ENCODE results near the gene EXD1. TPM values are rescaled to one million over a fixed set of nuclear protein-coding genes. Genes with fewer than 3 reads are reported as not detected.
"Not testable (repeated sequence)": the region's sequence is repeated elsewhere in the genome, so short reads cannot be mapped to it uniquely, and the experiment has no call there.

Gene EXD1
- total RNA-seq, 1 donor from 2014 or later: not detected

GRCh38 chr15:41235228-41235627 lies 4.7 kb upstream of the EXD1 start:
- DNase-seq; intact Hi-C loops (cut with DNase I); ATAC-seq (ENCODE audit: poor library complexity): not testable (repeated sequence)

GRCh38 chr15:41233367-41233771 lies 2.8 kb upstream of the EXD1 start:
- no peak for ATAC-seq (ENCODE audit: poor library complexity)
- no peak for DNase-seq
- intact Hi-C loops (cut with DNase I): loop anchor here (5.0 kb wide), 1 partner anchor 49 kb away; no protein-coding TSS in a partner anchor

- ATAC-seq (ENCODE audit: poor library complexity) (peak; percentile 64), DNase-seq (no peak)
- intact Hi-C loops (cut with DNase I): loop anchor here (5.0 kb wide), 1 partner anchor 51 kb away; no protein-coding TSS in a partner anchor
Measured at GRCh38 chr15:41231422-41232226, 1.1 kb upstream of the EXD1 start.

GRCh38 chr15:41230345-41230649 lies 260 bp downstream of the EXD1 start:
- DNase-seq: no peak
- intact Hi-C loops (cut with DNase I): loop anchor here (5.0 kb wide), 1 partner anchor 52 kb away; no protein-coding TSS in a partner anchor
- no peak for ATAC-seq (ENCODE audit: poor library complexity)

- no peak for DNase-seq
- ATAC-seq (ENCODE audit: poor library complexity): no peak
- intact Hi-C loops (cut with DNase I): no loop called here
Measured at GRCh38 chr15:41219381-41219780, 11.2 kb downstream of the EXD1 start.

GRCh38 chr15:41218851-41219250 lies 11.7 kb downstream of the EXD1 start:
- no peak for ATAC-seq (ENCODE audit: poor library complexity)
- intact Hi-C loops (cut with DNase I): no loop called here
- no peak for DNase-seq

- no peak for DNase-seq
- intact Hi-C loops (cut with DNase I): no loop called here
- ATAC-seq (ENCODE audit: poor library complexity): no peak
Measured at GRCh38 chr15:41215708-41216107, 14.8 kb downstream of the EXD1 start.

GRCh38 chr15:41207687-41208448 lies 22.7 kb downstream of the EXD1 start:
- DNase-seq: no peak
- no peak for ATAC-seq (ENCODE audit: poor library complexity)
- intact Hi-C loops (cut with DNase I): no loop called here

- DNase-seq (no peak), ATAC-seq (ENCODE audit: poor library complexity) (no peak)
- intact Hi-C loops (cut with DNase I): no loop called here
Measured at GRCh38 chr15:41205315-41205714, 25.2 kb downstream of the EXD1 start.

- DNase-seq (no peak), ATAC-seq (ENCODE audit: poor library complexity) (no peak)
- intact Hi-C loops (cut with DNase I): no loop called here
Measured at GRCh38 chr15:41203395-41203794, 27.2 kb downstream of the EXD1 start.

GRCh38 chr15:41199470-41199869 lies 31.1 kb downstream of the EXD1 start:
- intact Hi-C loops (cut with DNase I): no loop called here
- DNase-seq: no peak
- no peak for ATAC-seq (ENCODE audit: poor library complexity)

- intact Hi-C loops (cut with DNase I): no loop called here
- ATAC-seq (ENCODE audit: poor library complexity) (no peak), DNase-seq (no peak)
Measured at GRCh38 chr15:41194444-41194843, 36.1 kb downstream of the EXD1 start.

- intact Hi-C loops (cut with DNase I): loop anchor here (10.0 kb wide), 1 partner anchor 329 kb away; no protein-coding TSS in a partner anchor
- ATAC-seq (ENCODE audit: poor library complexity) (no peak), DNase-seq (no peak)
Measured at GRCh38 chr15:41183581-41183980, 47.0 kb downstream of the EXD1 start.

- intact Hi-C loops (cut with DNase I): loop anchor here (10.0 kb wide), 1 partner anchor 327 kb away; no protein-coding TSS in a partner anchor
- no peak for ATAC-seq (ENCODE audit: poor library complexity)
Measured at GRCh38 chr15:41182266-41182665, 48.3 kb downstream of the EXD1 start.

GRCh38 chr15:41180206-41180789 lies 50.3 kb downstream of the EXD1 start:
- DNase-seq: no peak
- intact Hi-C loops (cut with DNase I): loop anchor here (10.0 kb wide), 1 partner anchor 325 kb away; no protein-coding TSS in a partner anchor

More at GRCh38 chr15:41182266-41182665, 48.3 kb downstream of the EXD1 start:
- DNase-seq: no peak

GRCh38 chr15:41169781-41170180 lies 60.8 kb downstream of the EXD1 start:
- DNase-seq: no peak
- no peak for ATAC-seq (ENCODE audit: poor library complexity)
- intact Hi-C loops (cut with DNase I): no loop called here

More at GRCh38 chr15:41180206-41180789, 50.3 kb downstream of the EXD1 start:
- ATAC-seq (ENCODE audit: poor library complexity): no peak

GRCh38 chr15:41169086-41169485 lies 61.5 kb downstream of the EXD1 start:
- ATAC-seq (ENCODE audit: poor library complexity): no peak
- intact Hi-C loops (cut with DNase I): no loop called here
- DNase-seq: no peak

GRCh38 chr15:41161736-41162135 lies 68.8 kb downstream of the EXD1 start:
- DNase-seq: no peak
- intact Hi-C loops (cut with DNase I): no loop called here
- ATAC-seq (ENCODE audit: poor library complexity): no peak

GRCh38 chr15:41161336-41161735 lies 69.2 kb downstream of the EXD1 start:
- DNase-seq: no peak
- intact Hi-C loops (cut with DNase I): no loop called here
- ATAC-seq (ENCODE audit: poor library complexity): no peak

All from Right ventricle myocardium superior (tissue), 1 donor.